SK-N-SH treated with all-trans-retinoic acid at 6 μM for 48 hours (cell line): ENCODE measurements around the gene MTIF2.
"Not testable (repeated sequence)": the region's sequence is repeated elsewhere in the genome, so short reads cannot be mapped to it uniquely, and the experiment has no call there.

Source experiments
- ARNTL ChIP-seq: fragments of 450-650 bp; formaldehyde crosslinking; IDR thresholded peaks from 2 replicates; pipeline ENCODE4 v1.5.0; 2020; ENCODE audit warnings: low read depth, mild to moderate bottlenecking, moderate library complexity, borderline replicate concordance
- CREB5 ChIP-seq: fragments of 250-450 bp; sonication (Bioruptor Pico); IDR thresholded peaks from 2 replicates; pipeline ENCODE4 v1.5.1; 2020; ENCODE audit warnings: low read depth, mild to moderate bottlenecking, moderate library complexity
- POU6F1 ChIP-seq: fragments of 250-450 bp; sonication (Bioruptor Pico); IDR thresholded peaks from 2 replicates; pipeline ENCODE4 v1.8.0; 2021; ENCODE audit warnings: low read depth, mild to moderate bottlenecking, moderate library complexity, borderline replicate concordance
- TOX ChIP-seq: fragments of 250-450 bp; sonication (Bioruptor Pico); IDR thresholded peaks from 2 replicates; pipeline ENCODE4 v1.8.0; 2021; ENCODE audit warnings: mild to moderate bottlenecking, moderate library complexity, borderline replicate concordance
- TSHZ2 ChIP-seq: fragments of 250-450 bp; sonication (Bioruptor Pico); IDR thresholded peaks from 2 replicates; pipeline ENCODE4 v1.5.0; 2020; ENCODE audit warnings: mild to moderate bottlenecking, moderate library complexity
- ZC3H10 ChIP-seq: fragments of 250-450 bp; sonication (Bioruptor Pico); IDR thresholded peaks from 2 replicates; pipeline ENCODE4 v1.5.1; 2021; ENCODE audit warnings: mild to moderate bottlenecking, moderate library complexity
- ZFP30 ChIP-seq: fragments of 450-650 bp; formaldehyde crosslinking; IDR thresholded peaks from 2 replicates; pipeline ENCODE4 v1.5.0; 2022; ENCODE audit warnings: mild to moderate bottlenecking, moderate library complexity

- not testable (repeated sequence) for TF ChIP-seq TSHZ2 (CRISPR knock-in tag); ZFP30 (CRISPR knock-in tag); TOX (CRISPR knock-in tag); ARNTL; POU6F1 (CRISPR knock-in tag); ZC3H10; CREB5 (CRISPR knock-in tag)
Measured at GRCh38 chr2:55280851-55281546, 12.0 kb upstream of the MTIF2 start.
